IPS DF 6.9 (cell line): ENCODE measurements around the gene SLC28A3.

Experiments
- DNase-seq: peaks from one replicate; pipeline ENCODE4 v3.0.0-alpha.2; 2013; ENCODE audit warnings: low read depth, low spot score
- H3K27ac ChIP-seq: one replicate; pipeline ENCODE4 v1.5.1; 2013; ENCODE audit warnings: low read length, control low read depth
- H3K27me3 ChIP-seq: 2 replicates; pipeline ENCODE4 v1.6.1; 2013; ENCODE audit warnings: mild to moderate bottlenecking, low read length; ENCODE audit not compliant: control insufficient read depth, insufficient read depth
- H3K36me3 ChIP-seq: 2 replicates; pipeline ENCODE4 v1.6.1; 2013; ENCODE audit warnings: low read length; ENCODE audit not compliant: control insufficient read depth, insufficient read depth
- H3K4me1 ChIP-seq: 2 replicates; pipeline ENCODE4 v1.6.1; 2013; ENCODE audit warnings: low read length; ENCODE audit not compliant: control insufficient read depth, insufficient read depth
- H3K4me3 ChIP-seq: 2 replicates; pipeline ENCODE4 v1.5.1; 2013; ENCODE audit warnings: mild to moderate bottlenecking, low read length
- H3K9me3 ChIP-seq: 2 replicates; pipeline ENCODE4 v1.6.1; 2013; ENCODE audit warnings: low read length, inconsistent platforms; ENCODE audit not compliant: control insufficient read depth, insufficient read depth
- WGBS: extraction: QIAGEN DNeasy Blood & Tissue Kit; methylation state at CpG from one replicate; pipeline ENCODE4 v1.1.7; 2013; ENCODE audit warnings: mixed read lengths, missing lambda C conversion rate; ENCODE audit not compliant: insufficient read length, insufficient coverage; 5-methylcytosine and 5-hydroxymethylcytosine counted together

The SLC28A3 gene

DNA sequence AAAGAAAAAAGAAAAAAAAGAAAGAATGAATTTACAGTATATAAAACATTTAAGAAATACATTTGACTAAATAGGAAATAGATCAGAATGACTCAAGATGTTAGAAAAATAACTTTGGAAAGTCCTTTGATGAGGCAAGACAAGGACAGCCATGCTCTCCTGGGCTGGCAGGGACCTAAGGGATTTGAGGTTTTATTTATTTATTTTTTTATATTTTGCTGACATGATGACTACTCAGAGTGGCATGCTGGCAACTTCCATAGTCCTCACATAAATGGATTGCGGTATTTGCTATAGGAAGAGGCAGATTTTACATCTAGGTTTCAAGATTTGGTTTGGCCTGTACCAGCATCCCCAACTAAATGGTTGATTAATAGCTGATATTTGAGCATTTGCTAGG is 17.7 kb downstream of the SLC28A3 start:
- no peak for DNase-seq
- Histone ChIP-seq H3K4me3 (no peak overlapping the region), H3K36me3 (no peaks in the 10 kb centered on the region), H3K27ac (no peak overlapping the region), H3K9me3 (no peaks in the 10 kb centered on the region), H3K4me1 (no peaks in the 10 kb centered on the region), H3K27me3 (no peaks in the 10 kb centered on the region)
- whole genome bisulfite sequencing: no CpG with 5 or more reads among the region's 1 CpG

DNA sequence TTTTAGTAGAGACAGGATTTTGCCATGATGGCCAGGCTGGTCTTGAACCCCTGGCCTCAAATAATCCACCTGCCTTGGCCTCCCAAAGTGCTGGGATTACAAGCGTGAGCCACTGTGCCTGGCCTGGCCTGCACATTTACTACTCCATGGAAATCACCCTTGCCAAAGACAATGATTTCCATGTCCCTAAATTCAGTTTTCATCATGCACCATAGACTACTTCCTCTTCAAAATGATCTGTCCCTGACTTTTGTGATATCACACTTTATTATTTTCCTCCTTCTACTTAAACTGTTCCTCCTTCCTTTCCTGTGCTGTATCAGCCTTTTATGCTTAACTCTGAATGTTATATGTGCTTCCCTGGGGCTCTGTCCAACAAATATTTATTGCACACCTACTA is 20.3 kb downstream of the SLC28A3 start:
- WGBS: no CpG with 5 or more reads among the region's 1 CpG
- Histone ChIP-seq H3K4me1 (no peaks in the 10 kb centered on the region), H3K27ac (no peak overlapping the region), H3K36me3 (no peaks in the 10 kb centered on the region), H3K9me3 (no peaks in the 10 kb centered on the region), H3K27me3 (no peaks in the 10 kb centered on the region), H3K4me3 (no peak overlapping the region)
- no peak for DNase-seq

DNA sequence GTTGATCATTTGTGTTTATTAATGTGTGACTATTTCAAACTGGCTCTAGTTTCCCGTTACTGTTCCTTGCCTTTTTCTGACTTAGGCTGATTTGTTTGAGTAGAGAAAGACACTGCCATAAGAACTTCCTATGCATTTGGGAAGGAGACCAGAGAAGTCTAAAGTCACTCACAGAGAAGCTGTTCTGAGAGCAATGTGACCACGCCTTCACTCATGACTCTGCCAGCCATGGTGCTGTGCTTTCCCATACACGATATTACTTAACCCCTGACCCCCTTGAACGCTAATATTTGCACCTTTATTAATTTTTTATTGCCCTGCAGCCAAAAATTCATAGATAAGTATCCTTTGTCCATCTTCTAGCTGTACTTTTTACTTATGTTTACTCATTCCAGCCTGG is 20.9 kb downstream of the SLC28A3 start:
- no CpG with 5 or more reads among the region's 4 CpGs for WGBS

DNA sequence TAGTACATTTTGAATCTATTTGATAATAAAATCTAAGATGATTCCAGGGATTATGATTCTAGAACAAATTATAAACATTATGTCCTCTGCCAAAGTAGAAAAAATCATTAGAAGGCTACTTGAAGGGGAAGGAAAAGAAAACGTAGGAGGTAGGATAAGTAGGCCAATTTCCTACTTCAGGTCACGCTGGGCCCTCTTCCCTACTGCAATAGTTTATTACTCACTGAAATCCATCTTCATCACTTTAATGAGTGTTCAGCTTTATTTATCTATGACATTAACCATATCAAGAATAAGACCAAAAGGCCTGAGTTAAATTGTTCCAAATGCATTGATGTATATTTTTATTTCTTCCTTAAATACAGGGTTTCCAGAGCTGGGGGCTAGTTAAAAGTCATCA is 21.6 kb downstream of the SLC28A3 start:
- no peaks in the 10 kb centered on the region for H3K9me3 ChIP-seq
- H3K4me1 ChIP-seq: no peaks in the 10 kb centered on the region
- no peak for DNase-seq
- H3K27me3 ChIP-seq: no peaks in the 10 kb centered on the region
- WGBS: no CpG with 5 or more reads among the region's 2 CpGs
- H3K27ac ChIP-seq: no peak overlapping the region
- H3K4me3 ChIP-seq: no peak overlapping the region
- no peaks in the 10 kb centered on the region for H3K36me3 ChIP-seq

More for the DNA sequence above, 20.9 kb downstream of the SLC28A3 start:
- Histone ChIP-seq H3K36me3 (no peaks in the 10 kb centered on the region), H3K4me1 (no peaks in the 10 kb centered on the region), H3K27me3 (no peaks in the 10 kb centered on the region), H3K4me3 (no peak overlapping the region), H3K27ac (no peak overlapping the region), H3K9me3 (no peaks in the 10 kb centered on the region)
- no peak for DNase-seq

DNA sequence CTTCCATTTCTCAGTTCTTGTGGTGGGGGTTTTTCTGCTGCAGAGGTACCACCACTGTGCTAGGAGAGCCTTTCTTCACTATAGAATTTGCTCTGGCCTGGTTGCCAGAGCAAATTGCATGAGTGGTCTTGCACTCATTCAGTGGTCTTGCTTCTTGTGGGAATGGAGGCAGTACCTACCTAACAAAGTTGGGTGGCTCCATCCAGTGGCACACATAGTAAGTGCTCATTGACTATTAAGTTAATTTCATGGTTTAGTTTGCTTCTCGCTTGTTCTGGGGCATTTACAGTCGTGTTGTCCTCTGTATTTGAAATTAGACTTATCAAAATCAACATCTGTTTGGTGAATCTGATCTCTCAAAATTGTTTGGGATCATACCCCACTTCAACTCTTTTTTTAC is 23.0 kb downstream of the SLC28A3 start:
- no peak overlapping the region for H3K27ac ChIP-seq
- no peaks in the 10 kb centered on the region for H3K27me3 ChIP-seq
- no CpG with 5 or more reads among the region's 2 CpGs for WGBS
- H3K9me3 ChIP-seq: no peaks in the 10 kb centered on the region
- no peak for DNase-seq
- no peak overlapping the region for H3K4me3 ChIP-seq
- H3K36me3 ChIP-seq: no peaks in the 10 kb centered on the region
- H3K4me1 ChIP-seq: no peaks in the 10 kb centered on the region

DNA sequence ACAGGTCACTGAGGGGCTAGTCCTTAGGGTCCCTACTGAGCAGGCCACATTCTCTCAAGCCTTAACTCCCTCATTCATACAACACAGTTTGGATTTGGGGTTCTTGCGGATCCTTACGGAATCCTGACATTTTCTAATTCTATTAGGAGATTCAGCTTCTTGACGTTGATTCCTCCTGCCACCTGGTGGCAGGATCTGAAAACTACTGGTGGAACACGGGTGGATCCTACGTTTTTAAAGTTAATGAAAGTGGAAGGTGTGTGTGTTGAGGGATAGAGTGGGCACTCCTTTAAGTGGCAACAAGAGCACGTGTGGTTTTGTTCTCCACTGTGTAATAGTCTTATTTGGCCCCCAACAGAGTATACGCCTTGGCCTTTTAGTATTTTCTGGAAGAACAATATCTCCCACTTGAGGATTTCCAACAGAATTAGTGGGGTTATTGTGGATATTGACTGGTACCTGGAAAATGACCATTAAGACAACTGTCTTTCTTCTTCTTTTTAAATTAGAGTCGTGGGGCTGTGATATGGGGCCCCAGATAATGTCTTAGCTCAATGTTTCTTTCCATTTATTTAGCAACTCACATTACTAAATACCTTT is 25.2 kb downstream of the SLC28A3 start:
- Histone ChIP-seq H3K4me1 (no peaks in the 10 kb centered on the region), H3K27me3 (no peaks in the 10 kb centered on the region), H3K4me3 (no peak overlapping the region), H3K27ac (no peak overlapping the region), H3K36me3 (no peaks in the 10 kb centered on the region), H3K9me3 (no peaks in the 10 kb centered on the region)
- DNase-seq: no peak
- no CpG with 5 or more reads among the region's 8 CpGs for WGBS

DNA sequence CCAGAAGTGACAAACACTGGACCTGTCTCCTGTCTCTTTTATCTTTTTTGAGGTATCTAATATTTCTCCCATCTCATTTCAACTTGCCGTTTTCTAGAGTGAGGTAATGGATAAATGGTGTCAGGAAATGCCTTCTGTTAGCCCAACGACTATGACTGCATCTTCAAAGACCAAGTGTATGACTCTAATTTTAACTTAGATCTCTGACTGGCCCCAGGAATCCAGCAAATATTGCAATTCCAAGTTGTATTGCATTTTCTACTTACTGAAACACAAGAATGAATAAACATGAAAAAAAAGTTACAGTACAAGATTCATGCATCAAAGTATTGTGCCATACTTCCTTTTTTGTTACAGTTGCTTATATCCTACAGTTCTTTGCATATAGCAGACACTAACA is 26.3 kb downstream of the SLC28A3 start:
- no peaks in the 10 kb centered on the region for H3K27me3 ChIP-seq
- H3K36me3 ChIP-seq: no peaks in the 10 kb centered on the region
- H3K4me3 ChIP-seq: no peak overlapping the region
- DNase-seq: no peak
- no peaks in the 10 kb centered on the region for H3K9me3 ChIP-seq
- no peaks in the 10 kb centered on the region for H3K4me1 ChIP-seq
- WGBS: no CpG with 5 or more reads among the region's 2 CpGs
- H3K27ac ChIP-seq: no peak overlapping the region

DNA sequence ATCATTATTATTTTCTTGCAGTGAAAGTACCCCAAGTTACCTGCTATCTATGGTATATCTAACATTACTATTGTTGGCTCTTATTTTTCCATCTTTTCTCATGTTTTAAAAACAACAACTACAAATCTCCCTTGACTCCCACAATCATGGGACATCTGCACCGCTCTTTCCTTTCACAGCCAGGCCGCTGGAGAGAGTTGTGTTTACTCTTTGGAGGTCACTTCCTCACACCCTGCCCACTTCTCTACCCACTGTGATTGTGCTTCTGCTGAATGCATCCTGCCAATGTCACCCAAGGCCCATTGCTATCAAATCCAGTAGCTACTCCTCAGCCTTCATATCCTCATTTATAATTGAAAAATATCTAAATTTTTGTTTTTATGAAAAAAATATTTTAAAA is 29.7 kb downstream of the SLC28A3 start:
- no CpG with 5 or more reads among the region's 2 CpGs for WGBS
- Histone ChIP-seq H3K9me3 (no peaks in the 10 kb centered on the region), H3K4me1 (peaks cover 3% of the 10 kb centered on the region; the same call in 1 of the 2 replicates), H3K36me3 (no peaks in the 10 kb centered on the region), H3K4me3 (no peak overlapping the region), H3K27ac (no peak overlapping the region), H3K27me3 (no peaks in the 10 kb centered on the region)
- no peak for DNase-seq

DNA sequence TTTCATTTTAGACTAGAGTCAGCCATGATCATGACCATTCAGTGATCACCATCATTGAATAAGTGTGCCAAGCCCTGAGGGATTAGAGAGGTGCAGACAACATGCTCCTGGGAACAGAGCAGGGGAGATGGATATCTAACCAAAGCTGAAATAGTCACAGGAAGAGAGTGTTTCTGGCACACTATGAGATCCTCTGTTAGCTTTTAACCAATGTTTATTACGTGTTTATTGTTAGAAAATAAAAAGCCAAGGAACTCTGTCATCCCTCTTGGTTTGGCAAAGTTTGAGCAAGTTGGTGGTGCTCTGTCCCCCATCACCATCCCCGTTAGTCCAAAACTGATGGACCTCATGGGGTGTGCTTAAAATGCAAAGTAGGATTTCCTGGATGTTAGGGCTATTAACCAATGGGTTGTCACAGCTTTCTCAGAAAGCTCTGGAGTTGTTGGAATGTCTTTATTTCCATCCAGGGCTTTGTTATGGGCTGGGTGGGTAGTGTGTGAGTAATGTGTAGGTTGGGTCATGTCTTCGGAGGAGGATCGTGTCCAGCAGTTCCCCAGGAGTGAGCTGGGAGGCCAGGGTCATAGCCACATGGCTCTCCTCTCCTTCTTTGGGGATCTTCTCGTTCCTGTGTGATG is 34.9 kb downstream of the SLC28A3 start:
- Histone ChIP-seq H3K9me3 (no peaks in the 10 kb centered on the region), H3K27ac (no peak overlapping the region), H3K4me3 (no peak overlapping the region), H3K36me3 (no peaks in the 10 kb centered on the region), H3K27me3 (no peaks in the 10 kb centered on the region), H3K4me1 (peaks cover 6% of the 10 kb centered on the region; the same call in 1 of the 2 replicates)
- WGBS: no CpG with 5 or more reads among the region's 5 CpGs
- no peak for DNase-seq

DNA sequence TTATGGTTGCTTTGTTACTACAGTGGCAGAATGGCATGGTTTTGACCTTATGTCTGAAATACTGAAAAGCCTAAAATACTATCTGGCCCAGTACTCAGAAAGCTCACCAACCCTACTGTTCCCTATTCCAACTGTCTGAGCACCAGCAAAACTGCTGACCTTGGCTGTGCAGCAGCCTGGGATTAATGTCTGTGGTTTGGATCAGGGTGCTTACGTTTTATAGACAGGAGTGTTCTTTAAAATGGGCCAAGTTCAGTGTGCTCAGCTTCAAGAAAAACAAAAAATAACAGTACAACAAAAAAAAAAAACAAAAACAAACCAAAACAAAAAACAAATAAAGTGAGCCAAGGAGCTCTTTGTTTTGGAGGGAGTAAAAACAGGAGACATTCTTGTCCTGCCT is 36.4 kb downstream of the SLC28A3 start:
- DNase-seq: no peak
- peaks cover 8% of the 10 kb centered on the region for H3K4me1 ChIP-seq
- no peak overlapping the region for H3K4me3 ChIP-seq
- H3K36me3 ChIP-seq: no peaks in the 10 kb centered on the region
- H3K9me3 ChIP-seq: no peaks in the 10 kb centered on the region
- no peaks in the 10 kb centered on the region for H3K27me3 ChIP-seq
- H3K27ac ChIP-seq: no peak overlapping the region
- no CpG with 5 or more reads among the region's 1 CpG for WGBS

DNA sequence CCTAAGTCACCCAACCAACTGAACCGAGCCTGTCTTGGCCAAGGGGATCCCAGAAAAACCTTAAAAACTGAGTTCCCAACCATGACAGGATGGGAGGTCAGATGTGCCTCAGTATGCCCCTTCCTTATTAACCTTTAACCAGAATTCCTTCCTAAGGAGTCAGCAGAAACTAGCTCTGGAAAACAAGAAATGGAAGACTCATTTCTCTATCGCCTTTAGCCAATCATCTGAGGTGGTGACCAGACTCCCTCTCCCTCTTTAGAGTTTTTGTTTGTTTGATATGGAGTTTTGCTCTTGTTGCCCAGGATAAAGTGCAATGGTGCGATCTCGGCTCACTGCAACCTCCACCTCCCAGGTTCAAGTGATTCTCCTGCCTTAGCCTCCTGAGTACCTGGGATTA is 37.5 kb downstream of the SLC28A3 start:
- WGBS: no CpG with 5 or more reads among the region's 4 CpGs
- H3K27me3 ChIP-seq: no peaks in the 10 kb centered on the region
- DNase-seq: no peak
- no peaks in the 10 kb centered on the region for H3K36me3 ChIP-seq
- H3K27ac ChIP-seq: no peak overlapping the region
- H3K4me3 ChIP-seq: no peak overlapping the region
- H3K4me1 ChIP-seq: peaks cover 8% of the 10 kb centered on the region
- no peaks in the 10 kb centered on the region for H3K9me3 ChIP-seq
